Body of pancreas (tissue), 4 donors: ENCODE data around the gene LRP11. TPM values are rescaled to one million over a fixed set of nuclear protein-coding genes. Genes with fewer than 3 reads are reported as not detected.
"Not testable (repeated sequence)": the region's sequence is repeated elsewhere in the genome, so short reads cannot be mapped to it uniquely, and the experiment has no call there.

Experiments used
- ATAC-seq: fragments of 150-250 bp; one replicate; pipeline ENCODE4 v1.9.1; 2016
- DNase-seq, 4 donors: peaks; one replicate each; pipeline ENCODE4 v3.0.0-alpha.2; 2019
- H3K27ac ChIP-seq, 4 donors: fragments of 200-600 bp; sonication (generic); 1 replicate in 3 of 4; 2 replicates in 1 of 4; pipeline versions ENCODE4 v1.5.1 to v1.6.1; 2016 to 2019; ENCODE audit warnings: mild to moderate bottlenecking in 1 of 4, mixed read lengths in 1 of 4, moderate library complexity in 1 of 4
- H3K27me3 ChIP-seq, 2 donors: fragments of 200-600 bp; sonication (generic); one replicate each; pipeline ENCODE4 v1.6.0; 2016; ENCODE audit warnings: mild to moderate bottlenecking in 1 of 2
- H3K36me3 ChIP-seq, 2 donors: fragments of 200-600 bp; sonication (generic); replicated peaks in 1 of 2; 2 replicates each; pipeline ENCODE4 v1.5.1; 2016; ENCODE audit warnings: low read depth in 2 of 2; ENCODE audit not compliant: insufficient read depth in 1 of 2
- H3K4me1 ChIP-seq: fragments of 200-600 bp; sonication (generic); one replicate; pipeline ENCODE4 v1.6.0; 2016
- H3K4me3 ChIP-seq, 2 donors: fragments of 200-600 bp; sonication (generic); 1 replicate in 1 of 2; 2 replicates in 1 of 2; pipeline ENCODE4 v1.5.1; 2016 to 2019
- H3K9me3 ChIP-seq, 3 donors: fragments of 200-600 bp; sonication (generic); 1 replicate in 2 of 3; 2 replicates in 1 of 3; pipeline ENCODE4 v1.5.1; 2016
- CTCF ChIP-seq, 7 experiments: fragments of 450-650 bp in 4 of 7; fragments of 200-600 bp in 3 of 7; sonication (generic) in 3 of 7; IDR thresholded peaks; one replicate each; pipeline ENCODE4 v1.5.1; 2016 to 2019; ENCODE audit warnings: antibody characterized with exemption in 7 of 7
- POLR2A ChIP-seq, 3 donors: fragments of 450-650 bp; IDR thresholded peaks; one replicate each; pipeline ENCODE4 v1.6.1; 2016; ENCODE audit warnings: antibody characterized with exemption in 3 of 3, mild to moderate bottlenecking in 2 of 3
- whole genome bisulfite sequencing, 2 donors: methylation state at CpG; one replicate each; pipeline ENCODE4 v1.1.5; 2017; 5-methylcytosine and 5-hydroxymethylcytosine counted together
- intact Hi-C: fragments of 100-400 bp; cut with DNase I; formaldehyde crosslinking; loops from one replicate; pipeline ENCODE4 v1.15.1; 2023
- total RNA-seq, 2 donors: library from RNA; depleted of rRNA; stranded (reverse); fragments of >200 nt; gene quantifications; one replicate each; pipeline ENCODE4 v1.1.0, GENCODE V29; 2016

The LRP11 gene
- total RNA-seq, 2 donors from 2014 or later = 21.0 to 28.0 TPM

GRCh38 chr6:149855040-149855654 is 9.0 kb downstream of the LRP11 start:
- intact Hi-C loops = no loop called here
- Histone ChIP-seq H3K27ac (no peak overlapping the region), H3K4me3 (no peak overlapping the region), H3K27me3 (no peaks in the 10 kb centered on the region), H3K9me3 (no peaks in the 10 kb centered on the region), H3K4me1 (peaks cover 15% of the 10 kb centered on the region), H3K36me3 (no peaks in the 10 kb centered on the region)
- WGBS, 2 donors = 74 to 85% methylated on average over 5 of the region's 5 CpGs
- DNase-seq (no peak), ATAC-seq (no peak)
- TF ChIP-seq CTCF (IDR thresholded peaks at IDR 0.05) (no peak), POLR2A (IDR thresholded peaks at IDR 0.05) (no peak)

GRCh38 chr6:149854532-149854931 is 9.6 kb downstream of the LRP11 start:
- H3K4me3 ChIP-seq = no peak overlapping the region
- no peaks in the 10 kb centered on the region for H3K36me3 ChIP-seq
- H3K27me3 ChIP-seq = no peaks in the 10 kb centered on the region
- DNase-seq (peak in 3 of 4 donors; percentile 25 to 44 (median 25)), ATAC-seq (no peak)
- intact Hi-C loops = no loop called here
- H3K9me3 ChIP-seq = no peaks in the 10 kb centered on the region
- H3K4me1 ChIP-seq = peaks cover 14% of the 10 kb centered on the region
- no peak overlapping the region for H3K27ac ChIP-seq
- WGBS, 2 donors = 44 to 58% methylated on average over 5 to 6 of the region's 6 CpGs
- TF ChIP-seq POLR2A (IDR thresholded peaks at IDR 0.05) (no peak), CTCF (IDR thresholded peaks at IDR 0.05) (no peak)

- H3K36me3 ChIP-seq, H3K4me3 ChIP-seq, H3K9me3 ChIP-seq, ATAC-seq, intact Hi-C loops, H3K27ac ChIP-seq, DNase-seq, H3K27me3 ChIP-seq: not testable (repeated sequence)
- WGBS, 2 donors = 82 to 87% methylated on average over 4 of the region's 4 CpGs
- peaks cover 12% of the 10 kb centered on the region for H3K4me1 ChIP-seq
Measured at GRCh38 chr6:149854017-149854416, 10.1 kb downstream of the LRP11 start.

- 82% methylated on average over 12 of the region's 12 CpGs for WGBS, 2 donors
- Histone ChIP-seq H3K36me3 (no peaks in the 10 kb centered on the region), H3K27me3 (no peaks in the 10 kb centered on the region), H3K4me1 (peaks cover 14% of the 10 kb centered on the region), H3K27ac (no peak overlapping the region), H3K9me3 (no peaks in the 10 kb centered on the region), H3K4me3 (no peak overlapping the region)
- intact Hi-C loops = no loop called here
- TF ChIP-seq CTCF (IDR thresholded peaks at IDR 0.05) = no peak
- no peak for TF ChIP-seq POLR2A (IDR thresholded peaks at IDR 0.05)
- ATAC-seq (no peak), DNase-seq (no peak)
Measured at GRCh38 chr6:149852881-149853280, 11.3 kb downstream of the LRP11 start.

GRCh38 chr6:149852180-149852579 is 12.0 kb downstream of the LRP11 start:
- DNase-seq (no peak), ATAC-seq (peak; percentile 18)
- H3K4me3 ChIP-seq = no peak overlapping the region
- TF ChIP-seq POLR2A (IDR thresholded peaks at IDR 0.05) (no peak), CTCF (IDR thresholded peaks at IDR 0.05) (no peak)
- no peaks in the 10 kb centered on the region for H3K9me3 ChIP-seq
- no peak overlapping the region for H3K27ac ChIP-seq
- H3K36me3 ChIP-seq = no peaks in the 10 kb centered on the region
- intact Hi-C loops = no loop called here
- no peaks in the 10 kb centered on the region for H3K27me3 ChIP-seq
- peaks cover 21% of the 10 kb centered on the region for H3K4me1 ChIP-seq
- 62 to 73% methylated on average over 6 of the region's 6 CpGs for WGBS, 2 donors
